Renal cortex interstitium (tissue), 15 donors: ENCODE data around the gene BRDT. TPM values are rescaled to one million over a fixed set of nuclear protein-coding genes. Genes with fewer than 3 reads are reported as not detected.

Experiments
- DNase-seq, 11 donors: peaks; one replicate each; pipeline ENCODE4 v3.0.0-alpha.2; 2013; ENCODE audit warnings: low read depth in 9 of 11, low spot score in 4 of 11; ENCODE audit errors: extremely low read depth in 1 of 11
- long read RNA-seq, 16 experiments: transcript quantifications; one replicate each; lab custom pipeline, GENCODE V29; 2026
- polyA plus RNA-seq, 3 donors: library from polyadenylated mRNA; unstranded; fragments of 120-200 nt; gene quantifications; one replicate each; pipeline ENCODE4 v1.2.1, GENCODE V29; 2013; ENCODE audit not compliant: insufficient read length in 3 of 3

The BRDT gene
- not detected for polyA plus RNA-seq
- long read RNA-seq, donor 1, result 0 reads
- long read RNA-seq, donor 2, result 0 reads
- long read RNA-seq, donor 3, result 0 reads
- long read RNA-seq, donor 4, result 0 reads
- long read RNA-seq, donor 5, result 0 reads
- long read RNA-seq, donor 6, result 0 reads
- long read RNA-seq, donor 7, result 0 reads
- long read RNA-seq, donor 8, result 0 reads
- long read RNA-seq, donor 9, result 0 reads
- long read RNA-seq, donor 10, result 0 reads
- long read RNA-seq, donor 11, result 0 reads
- long read RNA-seq, donor 12, result 0 reads
- long read RNA-seq, donor 13, result 0 reads
- long read RNA-seq, donor 14, result 0 reads
- long read RNA-seq, donor 15, result 0 reads
- long read RNA-seq, donor 16, result 0 reads

DNA sequence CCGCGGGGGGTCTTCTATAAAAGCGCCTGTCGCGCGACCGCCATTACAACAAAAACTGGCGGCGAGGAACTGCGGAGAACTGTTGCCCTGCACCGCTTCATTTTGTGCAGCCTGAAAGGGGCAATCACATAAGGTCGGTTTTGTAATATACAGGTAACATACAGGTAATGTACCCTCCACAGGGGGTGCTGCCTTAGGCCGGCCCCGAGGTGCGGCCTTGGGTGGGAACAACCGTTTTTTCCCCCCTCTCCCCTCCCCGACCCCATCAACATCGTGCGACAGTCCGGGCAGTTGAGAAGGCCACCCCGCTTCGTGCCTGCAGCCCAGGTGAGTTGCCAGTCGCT is at the start of gene BRDT:
Gene BRDT (plus strand): TSS at position 46 of the 344 bp plus-strand sequence. CDS start 13,354 bp downstream, outside the sequence.
- no peak for DNase-seq

- no peak for DNase-seq
Observed at GRCh38 chr1:91900562-91900961, 48.6 kb upstream of the BRDT start.

- DNase-seq, result no peak
Observed at GRCh38 chr1:91901231-91901630, 48.0 kb upstream of the BRDT start.

DNA sequence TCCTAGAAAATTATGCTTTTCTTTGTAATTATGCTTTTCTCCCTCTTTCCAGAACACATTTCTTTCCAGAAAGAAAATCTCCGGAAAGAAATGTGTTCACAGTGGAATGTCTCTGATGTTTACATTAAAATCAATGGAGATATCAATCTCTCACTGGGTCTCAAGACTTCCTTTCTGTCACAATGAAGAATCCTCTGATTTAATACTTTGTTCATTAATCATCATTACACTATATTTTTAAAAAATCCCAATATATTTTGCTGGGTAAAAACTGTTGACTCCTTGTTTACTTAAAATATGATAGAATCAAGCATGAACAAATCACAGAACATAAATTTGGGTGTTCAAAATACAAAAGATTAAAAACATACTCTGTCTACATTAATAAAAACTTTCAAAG is 36.9 kb upstream of the BRDT start:
- DNase-seq, result no peak

- DNase-seq, result no peak
Observed at GRCh38 chr1:91913018-91913417, 36.2 kb upstream of the BRDT start.

GRCh38 chr1:91916046-91916445 is 33.2 kb upstream of the BRDT start:
- DNase-seq, result no peak

- peak in 1 of 11 donors; percentile 16 for DNase-seq
Observed at GRCh38 chr1:91916811-91917460, 32.3 kb upstream of the BRDT start.

DNA sequence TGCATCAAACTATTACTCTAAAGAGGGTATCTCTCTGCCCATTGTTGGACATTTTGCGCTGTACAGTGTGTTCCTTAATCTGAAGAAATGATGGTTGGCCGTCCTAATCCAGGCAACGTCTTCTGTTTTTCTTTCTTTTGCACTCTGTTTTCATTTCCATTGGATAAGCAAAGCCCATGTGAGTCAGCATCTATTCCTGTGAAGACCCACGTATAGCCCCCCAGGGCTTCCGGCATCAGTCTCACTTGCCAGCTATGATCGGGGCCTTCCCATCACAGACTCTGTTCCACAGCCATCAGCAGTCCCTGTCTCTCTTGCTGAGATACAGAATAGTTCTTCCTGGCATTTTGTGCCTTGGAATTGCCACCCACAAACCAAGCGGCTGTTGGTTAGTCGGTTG is 29.2 kb upstream of the BRDT start:
- DNase-seq, result no peak

- no peak for DNase-seq
Observed at GRCh38 chr1:91924146-91924545, 25.1 kb upstream of the BRDT start.

GRCh38 chr1:91925644-91926435 is 23.4 kb upstream of the BRDT start:
- DNase-seq, result no peak

DNA sequence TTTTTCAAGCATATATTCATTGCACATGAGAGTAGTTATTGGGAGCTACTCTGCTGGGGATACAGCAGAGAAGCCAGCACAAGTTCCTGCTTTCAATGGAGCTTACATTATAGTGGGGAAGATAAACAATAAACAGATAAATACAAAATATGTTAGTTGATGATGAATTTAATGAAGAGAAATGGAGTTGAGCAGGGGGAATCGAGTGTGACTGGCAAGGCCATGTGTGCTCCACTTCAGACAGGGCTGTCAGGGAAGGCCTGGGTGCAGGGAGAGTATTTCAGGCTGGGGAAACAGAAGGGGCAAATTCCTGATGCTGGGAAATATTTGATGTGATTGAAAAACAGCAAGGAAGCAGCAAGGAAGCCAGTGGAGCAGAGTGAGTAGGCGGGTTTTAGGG is 21.2 kb upstream of the BRDT start:
- no peak for DNase-seq

DNA sequence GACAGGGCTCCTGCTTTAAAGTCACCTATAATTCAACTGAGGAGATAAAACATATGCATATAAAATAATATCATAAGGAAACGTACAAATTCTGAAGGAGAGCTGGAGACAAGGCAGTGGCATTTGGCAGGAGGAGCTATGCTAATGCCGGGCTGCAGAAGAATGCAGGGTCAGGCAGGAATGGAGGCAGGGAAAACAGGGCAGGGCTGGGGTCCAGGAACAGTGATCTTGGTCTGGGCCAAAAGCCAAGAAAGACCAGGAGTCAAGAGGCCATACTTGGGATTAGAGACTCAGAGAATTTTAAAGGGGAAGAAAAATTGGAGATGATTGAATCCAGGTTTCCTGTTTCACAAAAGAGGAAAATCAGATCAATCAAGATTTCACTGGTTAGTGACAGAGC is 20.0 kb upstream of the BRDT start:
- DNase-seq, result peak in 3 of 11 donors; percentile 17 to 41 (median 18)

GRCh38 chr1:91937613-91938012 is 11.6 kb upstream of the BRDT start:
- DNase-seq, result no peak

GRCh38 chr1:91940496-91940895 is 8.7 kb upstream of the BRDT start:
- DNase-seq, result no peak

- DNase-seq, result no peak
Observed at GRCh38 chr1:91944087-91944486, 5.1 kb upstream of the BRDT start.

DNA sequence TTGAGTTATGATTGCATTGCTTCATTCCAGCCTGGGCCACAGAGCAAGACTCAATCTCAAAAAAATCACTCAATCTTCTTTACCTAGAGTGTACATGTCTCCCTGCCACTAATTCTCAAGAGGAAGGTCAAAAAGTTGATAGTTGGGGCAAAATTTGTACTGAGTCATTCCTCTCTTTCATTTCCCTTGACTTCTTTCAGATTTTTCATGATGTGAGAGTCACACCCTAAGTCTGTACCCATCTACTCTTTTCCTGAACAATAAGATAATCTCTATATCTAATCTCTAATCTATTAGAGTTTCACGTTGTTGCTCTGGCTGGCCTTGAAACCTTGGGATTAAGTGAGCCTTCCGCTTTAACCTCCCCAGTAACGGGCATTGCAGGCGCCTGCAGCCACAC is 1.1 kb upstream of the BRDT start:
- DNase-seq, result no peak

GRCh38 chr1:91948501-91949355 is 473 bp upstream of the BRDT start:
- no peak for DNase-seq

GRCh38 chr1:91952187-91952586 is 3.0 kb downstream of the BRDT start:
- DNase-seq, result no peak

- DNase-seq, result no peak
Observed at GRCh38 chr1:91958926-91959325, 9.7 kb downstream of the BRDT start.
